Brain microvascular endothelial cell (primary cell): ENCODE data around the gene KCNQ2.

Experiments
- DNase-seq: peaks from one replicate; pipeline ENCODE4 v3.0.0-alpha.2; 2020
- H3K27ac ChIP-seq: fragments of 250-450 bp; sonication (Bioruptor Pico); 2 replicates; pipeline ENCODE4 v1.5.1; 2020; ENCODE audit warnings: mild to moderate bottlenecking, moderate library complexity
- H3K27me3 ChIP-seq: fragments of 250-450 bp; sonication (Bioruptor Pico); replicated peaks from 2 replicates; pipeline ENCODE4 v1.5.1; 2020; ENCODE audit warnings: mild to moderate bottlenecking
- H3K36me3 ChIP-seq: fragments of 250-450 bp; sonication (Bioruptor Pico); replicated peaks from 2 replicates; pipeline ENCODE4 v1.5.1; 2020; ENCODE audit warnings: mild to moderate bottlenecking
- H3K4me3 ChIP-seq: 2 replicates; pipeline ENCODE4 v1.5.1; 2011; ENCODE audit warnings: low read depth, mild to moderate bottlenecking, control low read depth, low read length, moderate library complexity
- CTCF ChIP-seq: IDR thresholded peaks from 2 replicates; pipeline ENCODE4 v1.5.1; 2011; ENCODE audit warnings: low read depth, mild to moderate bottlenecking, moderate library complexity, low read length, control low read depth, inconsistent platforms; ENCODE audit errors: missing control alignments
- in situ Hi-C: cut with HindIII; loops from 2 replicates; pipeline ENCODE4 v1.10.0; 2017; ENCODE audit warnings: low sequenced_read_pairs, low pct_ligation_motif_present

The KCNQ2 gene

GRCh38 chr20:63508072-63508768, 35.8 kb upstream of the KCNQ2 start:
- Histone ChIP-seq H3K36me3 (no peaks in the 10 kb centered on the region), H3K4me3 (no peak overlapping the region), H3K27ac (no peak overlapping the region), H3K27me3 (peaks cover 2% of the 10 kb centered on the region)
- no peak for DNase-seq
- TF ChIP-seq CTCF, result no peak
- in situ Hi-C loops, result no loop called here

GRCh38 chr20:63507083-63507743, 34.8 kb upstream of the KCNQ2 start:
- no peaks in the 10 kb centered on the region for H3K36me3 ChIP-seq
- H3K4me3 ChIP-seq, result no peak overlapping the region
- no peak for TF ChIP-seq CTCF
- in situ Hi-C loops, result no loop called here
- DNase-seq, result no peak
- no peak overlapping the region for H3K27ac ChIP-seq
- peaks cover 5% of the 10 kb centered on the region for H3K27me3 ChIP-seq

- Histone ChIP-seq H3K27me3 (peaks cover 6% of the 10 kb centered on the region), H3K4me3 (no peak overlapping the region), H3K27ac (no peak overlapping the region), H3K36me3 (no peaks in the 10 kb centered on the region)
- in situ Hi-C loops, result no loop called here
- no peak for TF ChIP-seq CTCF
- no peak for DNase-seq
Measured at GRCh38 chr20:63505723-63506122, 33.3 kb upstream of the KCNQ2 start.

- peaks cover 6% of the 10 kb centered on the region for H3K27me3 ChIP-seq
Measured at GRCh38 chr20:63505281-63505680, 32.8 kb upstream of the KCNQ2 start.

GRCh38 chr20:63504642-63505041, 32.2 kb upstream of the KCNQ2 start:
- Histone ChIP-seq H3K27me3 (peaks cover 9% of the 10 kb centered on the region), H3K36me3 (no peaks in the 10 kb centered on the region), H3K27ac (no peak overlapping the region), H3K4me3 (no peak overlapping the region)
- TF ChIP-seq CTCF, result no peak
- DNase-seq, result no peak
- in situ Hi-C loops, result no loop called here

More at GRCh38 chr20:63505281-63505680, 32.8 kb upstream of the KCNQ2 start:
- DNase-seq, result no peak
- no peak for TF ChIP-seq CTCF
- Histone ChIP-seq H3K27ac (no peak overlapping the region), H3K36me3 (no peaks in the 10 kb centered on the region), H3K4me3 (no peak overlapping the region)
- in situ Hi-C loops, result no loop called here
